Measurements from ENCODE around the gene CLRN2.

Gene CLRN2

GRCh38 chr4:17511509-17511949 lies 3.4 kb upstream of the CLRN2 start:
- no peak for TF ChIP-seq CTCF (conservative IDR thresholded peaks at IDR 0.05; ENCODE audit: control insufficient read depth, insufficient read depth, low read depth, low read length)
- peak; percentile 38 for DNase-seq (ENCODE audit: low read depth)
- peak overlapping the region; percentile 66 for H3K4me3 ChIP-seq (ENCODE audit: control insufficient read depth, low read depth, low read length)

GRCh38 chr4:17511950-17512795 lies 2.8 kb upstream of the CLRN2 start, which contains the start of gene QDPR:
TSS of gene QDPR (minus strand) at chr4:17512090. CDS start at chr4:17512054, 36 bp downstream.
- DNase-seq (ENCODE audit: low read depth) = peak; percentile 52
- peak within 1 kb of the TSS; percentile 66 for H3K4me3 ChIP-seq (ENCODE audit: control insufficient read depth, low read depth, low read length)
- no peak for TF ChIP-seq CTCF (conservative IDR thresholded peaks at IDR 0.05; ENCODE audit: control insufficient read depth, insufficient read depth, low read depth, low read length)

GRCh38 chr4:17512973-17513665 lies 1.8 kb upstream of the CLRN2 start:
- DNase-seq (ENCODE audit: low read depth) = peak; percentile 30
- TF ChIP-seq CTCF (conservative IDR thresholded peaks at IDR 0.05; ENCODE audit: control insufficient read depth, insufficient read depth, low read depth, low read length) = no peak
- no peak overlapping the region for H3K4me3 ChIP-seq (ENCODE audit: control insufficient read depth, low read depth, low read length)

DNA sequence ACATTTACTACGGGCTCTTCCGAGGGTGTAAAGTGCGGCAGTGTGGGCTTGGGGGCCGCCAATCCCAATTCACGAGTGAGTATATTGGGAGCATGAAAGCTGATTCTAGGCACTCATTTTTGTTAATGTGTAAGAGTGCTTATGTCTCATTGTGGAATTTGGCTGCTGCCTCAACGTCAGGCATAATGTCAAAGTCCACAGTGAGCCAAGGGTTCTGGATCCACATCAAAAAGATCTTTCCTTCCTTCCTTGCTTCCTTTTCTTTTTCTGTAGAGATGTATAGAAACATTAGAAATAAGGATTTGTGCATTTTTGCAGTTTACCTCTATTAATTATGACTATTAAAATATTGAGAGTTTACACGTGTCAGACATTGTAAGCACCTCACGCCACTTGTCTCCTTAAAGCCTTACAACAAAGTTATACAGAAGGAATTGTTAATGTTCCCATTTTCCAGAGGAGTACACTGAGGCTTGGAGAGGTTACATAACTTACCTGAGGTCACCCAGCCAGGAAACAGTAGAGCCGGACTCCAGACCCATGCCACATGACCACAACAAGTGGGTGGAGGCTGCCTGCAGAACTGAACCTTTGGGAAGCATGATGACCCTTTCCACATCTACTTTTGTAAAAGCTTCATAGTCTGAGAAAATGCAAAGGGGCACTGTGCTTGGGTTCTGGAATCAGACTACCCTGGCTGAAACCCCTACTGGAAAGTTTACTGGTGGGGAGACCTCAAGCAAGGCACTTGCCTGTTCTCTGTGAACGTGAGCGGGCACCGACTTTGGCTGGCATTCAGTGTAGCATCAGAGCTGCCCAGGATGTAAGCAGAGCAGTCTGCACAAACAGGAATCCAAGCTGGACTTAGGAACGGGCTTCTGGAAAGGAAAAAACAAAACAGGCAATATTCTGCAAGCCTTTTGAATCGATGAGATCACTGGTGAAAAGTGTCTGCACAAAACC lies 761 bp downstream of the CLRN2 start:
- H3K4me3 ChIP-seq (ENCODE audit: control insufficient read depth, low read depth, low read length) = no peak overlapping the region
- TF ChIP-seq CTCF (conservative IDR thresholded peaks at IDR 0.05; ENCODE audit: control insufficient read depth, insufficient read depth, low read depth, low read length) = no peak
- DNase-seq (ENCODE audit: low read depth) = no peak

- no peak for TF ChIP-seq CTCF (conservative IDR thresholded peaks at IDR 0.05; ENCODE audit: control insufficient read depth, insufficient read depth, low read depth, low read length)
- no peak for DNase-seq (ENCODE audit: low read depth)
- no peak overlapping the region for H3K4me3 ChIP-seq (ENCODE audit: control insufficient read depth, low read depth, low read length)
These were observed 2.0 kb downstream of the CLRN2 start for GRCh38 chr4:17516980-17517379.

- no peak overlapping the region for H3K4me3 ChIP-seq (ENCODE audit: control insufficient read depth, low read depth, low read length)
- TF ChIP-seq CTCF (conservative IDR thresholded peaks at IDR 0.05; ENCODE audit: control insufficient read depth, insufficient read depth, low read depth, low read length) = no peak
- DNase-seq (ENCODE audit: low read depth) = no peak
These were observed 2.7 kb downstream of the CLRN2 start for GRCh38 chr4:17517664-17518063.
